H9 (cell line): Measurements from ENCODE around the gene ZNF407. TPM values are rescaled to one million over a fixed set of nuclear protein-coding genes. Genes with fewer than 3 reads are reported as not detected.

Source experiments
- DNase-seq: peaks from one replicate; pipeline ENCODE4 v3.0.0-alpha.2; 2017
- H2AFZ ChIP-seq: one replicate; pipeline ENCODE4 v1.6.1; 2013; ENCODE audit warnings: mild to moderate bottlenecking, low read length, control low read depth, moderate library complexity
- H2AK5ac ChIP-seq: 2 replicates; pipeline ENCODE4 v1.6.1; 2013; ENCODE audit warnings: low read length, control low read depth, mixed read lengths; ENCODE audit not compliant: insufficient read length
- H2BK120ac ChIP-seq: one replicate; pipeline ENCODE4 v1.6.1; 2013; ENCODE audit warnings: low read depth, mild to moderate bottlenecking, low read length, control low read depth, inconsistent platforms; ENCODE audit not compliant: poor library complexity, severe bottlenecking
- H2BK12ac ChIP-seq: 2 replicates; pipeline ENCODE4 v1.6.1; 2013; ENCODE audit warnings: low read length, control low read depth, mixed read lengths, low read depth; ENCODE audit not compliant: insufficient read length
- H2BK15ac ChIP-seq: 2 replicates; pipeline ENCODE4 v1.6.1; 2013; ENCODE audit warnings: low read depth, low read length, control low read depth
- H2BK20ac ChIP-seq: one replicate; pipeline ENCODE4 v1.6.1; 2013; ENCODE audit warnings: low read depth, mild to moderate bottlenecking, low read length, control low read depth, inconsistent platforms; ENCODE audit not compliant: poor library complexity, severe bottlenecking
- H2BK5ac ChIP-seq: 2 replicates; pipeline ENCODE4 v1.6.1; 2013; ENCODE audit warnings: low read length, control low read depth, mixed read lengths; ENCODE audit not compliant: insufficient read length
- H3K14ac ChIP-seq: 2 replicates; pipeline ENCODE4 v1.6.1; 2013; ENCODE audit warnings: low read length, control low read depth; ENCODE audit not compliant: insufficient read depth
- H3K18ac ChIP-seq: 2 replicates; pipeline ENCODE4 v1.6.1; 2013; ENCODE audit warnings: low read depth, mild to moderate bottlenecking, mixed read lengths, low read length, control low read depth; ENCODE audit not compliant: insufficient read length
- H3K23ac ChIP-seq: 2 replicates; pipeline ENCODE4 v1.6.1; 2013; ENCODE audit warnings: low read length, control low read depth, mixed read lengths, low read depth; ENCODE audit not compliant: insufficient read length
- H3K23me2 ChIP-seq: 2 replicates; pipeline ENCODE4 v1.6.1; 2013; ENCODE audit warnings: low read depth, mild to moderate bottlenecking, mixed read lengths, low read length, control low read depth; ENCODE audit not compliant: insufficient read length, poor library complexity, severe bottlenecking
- H3K27ac ChIP-seq: 2 replicates; pipeline ENCODE4 v1.5.1; 2013; ENCODE audit warnings: low read length, control low read depth, mixed read lengths, low read depth; ENCODE audit not compliant: insufficient read length
- H3K27me3 ChIP-seq: 2 replicates; pipeline ENCODE4 v1.6.1; 2013; ENCODE audit warnings: low read length, control low read depth, inconsistent platforms; ENCODE audit not compliant: insufficient read depth
- H3K4ac ChIP-seq: 2 replicates; pipeline ENCODE4 v1.6.1; 2013; ENCODE audit warnings: low read depth, mild to moderate bottlenecking, control low read depth, inconsistent platforms, low read length, moderate library complexity
- H3K4me1 ChIP-seq: 2 replicates; pipeline ENCODE4 v1.6.1; 2013; ENCODE audit warnings: low read length, control low read depth, inconsistent platforms; ENCODE audit not compliant: insufficient read depth
- H3K4me2 ChIP-seq: 2 replicates; pipeline ENCODE4 v1.6.1; 2013; ENCODE audit warnings: low read length, control low read depth, mixed read lengths; ENCODE audit not compliant: insufficient read length, insufficient read depth
- H3K56ac ChIP-seq: 2 replicates; pipeline ENCODE4 v1.6.1; 2013; ENCODE audit warnings: low read depth, mild to moderate bottlenecking, mixed read lengths, low read length, control low read depth; ENCODE audit not compliant: insufficient read length
- H3K79me1 ChIP-seq: 2 replicates; pipeline ENCODE4 v1.6.1; 2013; ENCODE audit warnings: low read depth, mild to moderate bottlenecking, moderate library complexity, low read length, control low read depth, inconsistent platforms; ENCODE audit not compliant: insufficient read depth, poor library complexity, severe bottlenecking
- H3K79me2 ChIP-seq: 2 replicates; pipeline ENCODE4 v1.6.1; 2013; ENCODE audit warnings: low read length, control low read depth, inconsistent platforms; ENCODE audit not compliant: insufficient read depth
- H3K9ac ChIP-seq: 2 replicates; pipeline ENCODE4 v1.6.1; 2013; ENCODE audit warnings: low read length, control low read depth, mixed read lengths; ENCODE audit not compliant: insufficient read length; ENCODE audit errors: extremely low read depth
- H3K9me3 ChIP-seq: one replicate; pipeline ENCODE4 v1.6.1; 2013; ENCODE audit warnings: low read depth, low read length, inconsistent platforms; ENCODE audit not compliant: control insufficient read depth
- H3T11ph ChIP-seq: one replicate; pipeline ENCODE4 v1.6.1; 2013; ENCODE audit warnings: mild to moderate bottlenecking, low read length, control low read depth, inconsistent platforms
- H4K20me1 ChIP-seq: one replicate; pipeline ENCODE4 v1.6.1; 2013; ENCODE audit not compliant: control insufficient read depth, insufficient read length, insufficient read depth
- H4K5ac ChIP-seq: 2 replicates; pipeline ENCODE4 v1.6.1; 2013; ENCODE audit warnings: low read depth, mild to moderate bottlenecking, mixed read lengths, low read length, control low read depth; ENCODE audit not compliant: insufficient read length
- H4K8ac ChIP-seq: replicated peaks from 2 replicates; pipeline ENCODE4 v1.6.1; 2013; ENCODE audit warnings: low read length, control low read depth, mixed read lengths, low read depth; ENCODE audit not compliant: insufficient read length
- H4K91ac ChIP-seq: 2 replicates; pipeline ENCODE4 v1.6.1; 2013; ENCODE audit warnings: low read depth, mild to moderate bottlenecking, moderate library complexity, mixed read lengths, low read length, control low read depth; ENCODE audit not compliant: insufficient read length
- H3K27ac Mint-ChIP-seq, 3 experiments: 2 replicates in 2 of 3; 3 replicates in 1 of 3; pipeline ENCODE4 v1.8.0; 2020 to 2021; ENCODE audit warnings: mixed read lengths in 3 of 3, mild to moderate bottlenecking in 1 of 3, moderate library complexity in 1 of 3
- H3K27me3 Mint-ChIP-seq: 2 replicates; pipeline ENCODE4 v1.8.0; 2021; ENCODE audit warnings: low read depth, mild to moderate bottlenecking, moderate library complexity, mixed read lengths
- H3K36me3 Mint-ChIP-seq, 3 experiments: 2 replicates in 2 of 3; 3 replicates in 1 of 3; pipeline ENCODE4 v1.8.0; 2020 to 2021; ENCODE audit warnings: low read depth in 3 of 3, mixed read lengths in 3 of 3; ENCODE audit not compliant: insufficient read depth in 1 of 3
- H3K4me1 Mint-ChIP-seq, 2 experiments: 2 replicates each; pipeline ENCODE4 v1.8.0; 2020; ENCODE audit warnings: mixed read lengths in 2 of 2
- H3K4me3 Mint-ChIP-seq, 2 experiments: 2 replicates in 1 of 2; 3 replicates in 1 of 2; pipeline ENCODE4 v1.8.0; 2020 to 2021; ENCODE audit warnings: mild to moderate bottlenecking in 2 of 2, mixed read lengths in 2 of 2, moderate library complexity in 1 of 2
- H3K9me3 Mint-ChIP-seq, 2 experiments: 2 replicates in 1 of 2; 3 replicates in 1 of 2; pipeline ENCODE4 v1.8.0; 2020; ENCODE audit warnings: mild to moderate bottlenecking in 2 of 2, mixed read lengths in 2 of 2, moderate library complexity in 1 of 2
- CTCF ChIP-seq: fragments of 200-600 bp; sonication (generic); conservative IDR thresholded peaks from 3 replicates; pipeline ENCODE4 v1.8.0; 2021; ENCODE audit warnings: antibody characterized with exemption, mild to moderate bottlenecking
- WGBS: extraction: QIAGEN DNeasy Blood & Tissue Kit; methylation state at CpG from one replicate; pipeline ENCODE4 v1.1.7; 2013; ENCODE audit warnings: missing lambda C conversion rate, low lambda C conversion rate, mixed read lengths; ENCODE audit not compliant: insufficient read length; ENCODE audit errors: extremely low coverage; 5-methylcytosine and 5-hydroxymethylcytosine counted together
- total RNA-seq: library from RNA; stranded (reverse); gene quantifications from 2 replicates; pipeline ENCODE4 v1.2.1, GENCODE V29; 2021

Gene ZNF407
- total RNA-seq, 1 experiment from 2014 or later: 8.7 TPM

GRCh38 chr18:74963820-74964446, 366.3 kb downstream of the ZNF407 start:
- Mint-ChIP-seq H3K36me3 (peaks cover 0 to 5% (median 2%) of the 10 kb centered on the region in 3 experiments; a peak in 2 of 7 replicates), H3K4me3 (no peak overlapping the region), H3K9me3 (peaks cover 3 to 4% of the 10 kb centered on the region in 2 experiments; a peak in 3 of 5 replicates), H3K27ac (no peak overlapping the region), H3K4me1 (peaks cover 11 to 17% of the 10 kb centered on the region in 2 experiments), H3K27me3 (no peaks in the 10 kb centered on the region)
- DNase-seq: peak; percentile 45
- Histone ChIP-seq H3K4me1 (no peaks in the 10 kb centered on the region), H2BK12ac (no peak overlapping the region), H2AK5ac (no peak overlapping the region), H4K5ac (no peak overlapping the region), H2BK20ac (no peak overlapping the region), H4K20me1 (no peaks in the 10 kb centered on the region), H4K91ac (no peak overlapping the region), H3K23ac (no peak overlapping the region), H4K8ac (no peak overlapping the region), H3K79me2 (no peaks in the 10 kb centered on the region), H3K27me3 (no peaks in the 10 kb centered on the region), H2AFZ (no peak overlapping the region), H3K56ac (no peak overlapping the region), H3K14ac (no peak overlapping the region), H3K79me1 (no peaks in the 10 kb centered on the region), H2BK15ac (no peak overlapping the region), H3K18ac (no peak overlapping the region), H3K23me2 (no peaks in the 10 kb centered on the region), H2BK5ac (no peak overlapping the region), H3K27ac (no peak overlapping the region), H3K9me3 (no peaks in the 10 kb centered on the region), H3K9ac (no peak overlapping the region), H3K4me2 (no peak overlapping the region), H3K4ac (no peak overlapping the region), H3T11ph (no peak overlapping the region), H2BK120ac (no peak overlapping the region)
- no CpG with 5 or more reads among the region's 7 CpGs for WGBS
- TF ChIP-seq CTCF: peak; percentile 67
